ENCODE data around the gene HADH.

The HADH gene

DNA sequence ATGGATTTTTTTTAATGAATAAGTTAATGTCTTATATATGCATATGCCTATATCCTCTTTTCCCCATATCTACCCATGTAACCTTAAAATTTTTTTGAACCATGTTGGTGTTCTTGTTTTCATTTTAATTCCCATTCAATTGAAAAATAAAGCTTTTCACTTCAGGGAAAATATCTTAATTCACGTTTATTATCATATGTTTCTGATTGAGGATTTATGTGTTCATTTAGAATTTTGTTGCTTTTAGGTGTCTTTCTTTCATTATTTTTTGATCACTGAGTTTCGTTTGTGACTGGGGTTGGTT is 29.1 kb downstream of the HADH start:
- H3K36me3 ChIP-seq (ENCODE audit: insufficient read depth, insufficient read length, low read length), result peaks cover 47% of the 10 kb centered on the region
- no peak for DNase-seq (ENCODE audit: low read depth, low spot score)
- no peak overlapping the region for H3K9ac ChIP-seq (ENCODE audit: insufficient read length, low read depth)
- no peaks in the 10 kb centered on the region for H3K4me1 ChIP-seq (ENCODE audit: insufficient read depth, insufficient read length)
- no peaks in the 10 kb centered on the region for H3K9me3 ChIP-seq (ENCODE audit: insufficient read depth, low read length)
- no peaks in the 10 kb centered on the region for H3K27me3 ChIP-seq (ENCODE audit: insufficient read depth, insufficient read length)
- H3K4me3 ChIP-seq (ENCODE audit: insufficient read length, low read depth), result no peak overlapping the region
- no peak for TF ChIP-seq YY1 (IDR thresholded peaks at IDR 0.05; ENCODE audit: insufficient read depth, insufficient read length)
- TF ChIP-seq SUZ12 (IDR thresholded peaks at IDR 0.05; ENCODE audit: extremely low read depth, insufficient read depth, insufficient read length), result no peak
- no peak for TF ChIP-seq ZNF274 (IDR thresholded peaks at IDR 0.05; ENCODE audit: low read depth, low read length)

DNA sequence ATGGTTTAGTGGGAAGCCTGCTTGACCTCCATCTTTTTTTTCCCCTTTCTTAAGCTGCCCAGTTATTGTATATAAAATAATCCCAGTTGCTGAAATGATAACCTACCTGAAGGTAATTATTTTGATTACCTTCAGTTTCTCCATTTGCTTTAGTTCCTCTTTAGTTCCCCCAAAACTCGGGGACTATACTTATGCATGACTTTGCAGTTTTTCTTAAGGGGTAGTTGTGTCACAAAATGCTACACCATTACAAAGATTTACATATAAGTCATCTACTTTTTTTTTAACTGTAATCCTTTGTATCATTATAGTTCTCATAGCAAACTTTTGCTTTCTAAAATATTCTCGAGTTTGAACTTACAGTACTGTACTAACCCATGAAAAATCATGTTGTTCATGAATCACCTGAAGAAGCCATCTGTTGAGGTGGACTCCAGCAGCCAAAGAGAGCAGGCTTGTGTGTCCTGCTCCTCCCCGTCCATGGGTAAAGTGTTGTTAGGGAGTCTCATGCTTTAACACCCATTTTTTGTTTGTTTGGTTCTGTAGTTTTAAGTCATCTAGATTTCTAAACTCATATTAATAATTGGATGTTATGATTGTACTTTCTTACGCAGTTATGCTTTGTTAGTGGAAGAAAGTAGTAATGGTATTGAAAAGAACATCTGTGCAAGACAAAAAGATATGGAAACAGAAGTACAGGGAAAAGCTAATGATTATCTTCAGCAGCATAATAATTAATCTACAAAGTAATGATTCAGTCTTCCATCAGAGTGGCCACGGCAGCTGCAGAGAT is 34.6 kb downstream of the HADH start:
- TF ChIP-seq ZNF274 (IDR thresholded peaks at IDR 0.05; ENCODE audit: low read depth, low read length), result no peak
- TF ChIP-seq SUZ12 (IDR thresholded peaks at IDR 0.05; ENCODE audit: extremely low read depth, insufficient read depth, insufficient read length), result no peak
- no peak for TF ChIP-seq YY1 (IDR thresholded peaks at IDR 0.05; ENCODE audit: insufficient read depth, insufficient read length)
- H3K4me1 ChIP-seq (ENCODE audit: insufficient read depth, insufficient read length), result no peaks in the 10 kb centered on the region
- no peaks in the 10 kb centered on the region for H3K9me3 ChIP-seq (ENCODE audit: insufficient read depth, low read length)
- peaks cover 49% of the 10 kb centered on the region for H3K36me3 ChIP-seq (ENCODE audit: insufficient read depth, insufficient read length, low read length)
- no peak for DNase-seq (ENCODE audit: low read depth, low spot score)
- no peak overlapping the region for H3K4me3 ChIP-seq (ENCODE audit: insufficient read length, low read depth)
- H3K27me3 ChIP-seq (ENCODE audit: insufficient read depth, insufficient read length), result no peaks in the 10 kb centered on the region
- H3K9ac ChIP-seq (ENCODE audit: insufficient read length, low read depth), result no peak overlapping the region

DNA sequence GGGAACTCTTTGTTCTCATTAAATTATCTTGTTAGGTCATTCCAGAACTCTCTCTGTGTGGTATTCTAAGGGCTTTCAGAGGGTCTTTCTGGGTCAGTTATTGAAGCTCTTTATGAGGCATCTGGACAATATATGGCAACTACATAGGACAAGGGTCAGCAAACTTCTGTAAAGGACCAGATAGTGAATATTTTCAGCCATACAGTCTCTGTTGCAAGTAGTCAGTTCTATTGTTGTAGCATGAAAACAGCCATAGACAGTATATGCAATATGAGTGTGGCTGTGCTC is 35.1 kb downstream of the HADH start:
- Histone ChIP-seq H3K36me3 (ENCODE audit: insufficient read depth, insufficient read length, low read length) (peaks cover 50% of the 10 kb centered on the region), H3K4me1 (ENCODE audit: insufficient read depth, insufficient read length) (peaks cover 2% of the 10 kb centered on the region), H3K9me3 (ENCODE audit: insufficient read depth, low read length) (no peaks in the 10 kb centered on the region), H3K9ac (ENCODE audit: insufficient read length, low read depth) (no peak overlapping the region), H3K27me3 (ENCODE audit: insufficient read depth, insufficient read length) (no peaks in the 10 kb centered on the region), H3K4me3 (ENCODE audit: insufficient read length, low read depth) (no peak overlapping the region)
- no peak for TF ChIP-seq YY1 (IDR thresholded peaks at IDR 0.05; ENCODE audit: insufficient read depth, insufficient read length)
- no peak for TF ChIP-seq ZNF274 (IDR thresholded peaks at IDR 0.05; ENCODE audit: low read depth, low read length)
- no peak for TF ChIP-seq SUZ12 (IDR thresholded peaks at IDR 0.05; ENCODE audit: extremely low read depth, insufficient read depth, insufficient read length)
- no peak for DNase-seq (ENCODE audit: low read depth, low spot score)

DNA sequence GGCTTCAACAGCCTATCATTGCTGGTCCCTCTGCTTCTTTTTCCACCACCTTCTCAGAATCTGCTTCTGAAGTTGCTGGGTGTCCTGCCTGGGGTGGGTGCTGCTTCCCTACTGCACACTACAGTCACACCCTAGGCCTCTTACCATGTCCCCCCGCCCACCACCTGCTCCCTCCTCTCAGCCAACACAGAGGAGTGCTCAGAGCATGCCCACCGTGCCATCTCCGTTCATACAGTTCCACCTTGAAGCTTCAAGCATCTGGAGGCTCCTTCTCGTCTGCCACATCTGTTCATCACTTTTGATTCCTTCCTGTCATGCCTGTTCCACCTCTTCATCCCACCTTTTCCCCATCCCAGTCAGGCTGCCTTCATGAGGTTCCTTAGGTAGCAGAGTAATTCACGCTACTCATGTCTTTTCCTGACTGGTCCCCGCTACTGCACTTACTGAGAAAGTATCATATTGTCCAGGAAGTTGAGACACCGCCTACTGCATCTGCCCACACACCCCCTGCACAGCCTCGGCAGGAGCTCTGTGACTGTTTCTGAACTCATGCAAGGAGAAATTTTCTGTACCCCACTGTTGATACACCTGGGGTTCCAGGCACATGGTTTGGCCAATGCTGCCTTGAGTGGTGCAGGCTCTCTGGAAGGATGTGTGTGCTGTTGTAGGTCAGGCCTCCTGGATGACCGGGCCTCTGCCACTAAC is 39.5 kb downstream of the HADH start:
- TF ChIP-seq SUZ12 (IDR thresholded peaks at IDR 0.05; ENCODE audit: extremely low read depth, insufficient read depth, insufficient read length) (no peak), YY1 (IDR thresholded peaks at IDR 0.05; ENCODE audit: insufficient read depth, insufficient read length) (no peak), ZNF274 (IDR thresholded peaks at IDR 0.05; ENCODE audit: low read depth, low read length) (no peak)
- Histone ChIP-seq H3K27me3 (ENCODE audit: insufficient read depth, insufficient read length) (no peaks in the 10 kb centered on the region), H3K9ac (ENCODE audit: insufficient read length, low read depth) (no peak overlapping the region), H3K9me3 (ENCODE audit: insufficient read depth, low read length) (no peaks in the 10 kb centered on the region), H3K36me3 (ENCODE audit: insufficient read depth, insufficient read length, low read length) (peaks cover 45% of the 10 kb centered on the region), H3K4me1 (ENCODE audit: insufficient read depth, insufficient read length) (peaks cover 3% of the 10 kb centered on the region), H3K4me3 (ENCODE audit: insufficient read length, low read depth) (no peak overlapping the region)
- DNase-seq (ENCODE audit: low read depth, low spot score), result no peak

DNA sequence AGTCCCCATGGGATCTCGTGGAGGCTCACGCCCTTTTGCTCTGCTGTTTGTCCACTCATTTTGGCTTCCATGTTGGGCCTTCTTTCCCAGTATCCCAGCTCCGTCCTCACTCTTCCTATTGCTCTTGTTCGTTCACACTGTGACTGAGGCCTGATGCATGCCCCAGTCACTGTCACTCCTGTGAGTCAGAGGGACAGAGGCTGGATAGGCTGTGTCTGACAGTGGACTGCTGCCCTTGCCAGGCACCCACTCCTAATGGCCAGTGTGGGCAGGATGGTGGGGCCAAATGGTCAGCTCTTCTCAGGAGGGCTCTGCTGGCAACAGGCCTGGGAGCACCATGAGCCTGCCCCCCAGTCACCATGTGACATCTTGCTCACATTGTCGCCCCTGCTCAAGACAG is 40.0 kb downstream of the HADH start:
- Histone ChIP-seq H3K27me3 (ENCODE audit: insufficient read depth, insufficient read length) (no peaks in the 10 kb centered on the region), H3K4me3 (ENCODE audit: insufficient read length, low read depth) (no peak overlapping the region), H3K36me3 (ENCODE audit: insufficient read depth, insufficient read length, low read length) (peaks cover 44% of the 10 kb centered on the region), H3K9ac (ENCODE audit: insufficient read length, low read depth) (no peak overlapping the region), H3K9me3 (ENCODE audit: insufficient read depth, low read length) (no peaks in the 10 kb centered on the region), H3K4me1 (ENCODE audit: insufficient read depth, insufficient read length) (peaks cover 3% of the 10 kb centered on the region)
- DNase-seq (ENCODE audit: low read depth, low spot score), result no peak
- no peak for TF ChIP-seq YY1 (IDR thresholded peaks at IDR 0.05; ENCODE audit: insufficient read depth, insufficient read length)
- no peak for TF ChIP-seq SUZ12 (IDR thresholded peaks at IDR 0.05; ENCODE audit: extremely low read depth, insufficient read depth, insufficient read length)
- no peak for TF ChIP-seq ZNF274 (IDR thresholded peaks at IDR 0.05; ENCODE audit: low read depth, low read length)

DNA sequence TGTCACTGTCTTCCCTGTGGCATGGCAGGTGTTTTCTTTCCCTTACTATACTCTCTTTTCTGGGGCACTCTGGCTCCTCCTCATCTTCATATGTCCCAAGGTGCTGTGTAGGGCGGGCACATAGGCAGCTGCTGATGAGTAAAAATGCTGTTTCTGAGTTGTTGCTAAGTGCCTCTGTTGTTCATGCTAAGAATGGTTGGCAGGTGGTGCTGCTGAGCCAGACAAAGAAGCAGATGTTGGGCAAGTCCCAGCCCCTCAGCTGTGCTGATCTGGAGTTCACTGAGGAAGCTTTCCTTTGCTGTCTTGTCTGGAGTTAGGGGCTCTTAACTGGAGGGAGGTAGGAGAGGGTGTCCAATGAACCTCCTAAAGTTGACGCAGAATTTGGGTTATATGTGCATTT is 40.6 kb downstream of the HADH start:
- Histone ChIP-seq H3K36me3 (ENCODE audit: insufficient read depth, insufficient read length, low read length) (peaks cover 42% of the 10 kb centered on the region), H3K9me3 (ENCODE audit: insufficient read depth, low read length) (no peaks in the 10 kb centered on the region), H3K9ac (ENCODE audit: insufficient read length, low read depth) (no peak overlapping the region), H3K27me3 (ENCODE audit: insufficient read depth, insufficient read length) (no peaks in the 10 kb centered on the region), H3K4me3 (ENCODE audit: insufficient read length, low read depth) (no peak overlapping the region), H3K4me1 (ENCODE audit: insufficient read depth, insufficient read length) (peaks cover 3% of the 10 kb centered on the region)
- DNase-seq (ENCODE audit: low read depth, low spot score), result peak; percentile 33
- no peak for TF ChIP-seq YY1 (IDR thresholded peaks at IDR 0.05; ENCODE audit: insufficient read depth, insufficient read length)
- no peak for TF ChIP-seq ZNF274 (IDR thresholded peaks at IDR 0.05; ENCODE audit: low read depth, low read length)
- TF ChIP-seq SUZ12 (IDR thresholded peaks at IDR 0.05; ENCODE audit: extremely low read depth, insufficient read depth, insufficient read length), result no peak

DNA sequence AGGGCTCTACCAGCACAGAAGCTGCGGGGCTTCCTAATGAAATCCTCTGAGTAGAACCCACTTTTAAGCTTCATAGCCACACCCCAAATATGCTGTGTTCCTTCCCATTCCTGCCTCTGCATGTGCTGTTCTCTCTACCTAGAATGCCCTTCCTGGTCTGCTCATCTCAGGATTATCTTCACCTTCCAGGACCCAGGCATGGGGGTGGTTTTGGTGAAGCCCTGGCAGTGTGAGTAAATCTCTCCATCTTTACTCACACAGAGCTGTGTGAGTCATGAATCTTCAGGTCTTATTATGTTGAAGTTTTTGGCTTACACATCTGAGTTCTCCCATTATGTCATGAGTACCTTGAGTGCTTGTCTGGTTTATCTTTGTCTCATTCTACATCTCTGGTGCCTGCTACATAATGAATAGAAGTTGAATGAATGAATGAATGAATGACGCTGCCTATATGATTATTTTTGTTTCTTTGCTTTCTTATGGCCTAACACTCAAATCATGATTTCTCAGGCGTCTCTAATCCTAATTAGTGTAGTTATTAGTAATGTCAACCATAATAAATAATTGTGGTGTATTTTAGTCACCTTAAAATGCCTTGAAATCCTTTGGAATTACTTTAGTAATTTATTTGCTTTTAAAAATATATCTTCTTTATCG is 41.9 kb downstream of the HADH start:
- Histone ChIP-seq H3K9me3 (ENCODE audit: insufficient read depth, low read length) (no peaks in the 10 kb centered on the region), H3K27me3 (ENCODE audit: insufficient read depth, insufficient read length) (no peaks in the 10 kb centered on the region), H3K4me3 (ENCODE audit: insufficient read length, low read depth) (no peak overlapping the region), H3K36me3 (ENCODE audit: insufficient read depth, insufficient read length, low read length) (peaks cover 49% of the 10 kb centered on the region), H3K9ac (ENCODE audit: insufficient read length, low read depth) (no peak overlapping the region), H3K4me1 (ENCODE audit: insufficient read depth, insufficient read length) (peaks cover 3% of the 10 kb centered on the region)
- DNase-seq (ENCODE audit: low read depth, low spot score), result no peak
- no peak for TF ChIP-seq ZNF274 (IDR thresholded peaks at IDR 0.05; ENCODE audit: low read depth, low read length)
- TF ChIP-seq YY1 (IDR thresholded peaks at IDR 0.05; ENCODE audit: insufficient read depth, insufficient read length), result no peak
- TF ChIP-seq SUZ12 (IDR thresholded peaks at IDR 0.05; ENCODE audit: extremely low read depth, insufficient read depth, insufficient read length), result no peak
